HEK293T (cell line): ENCODE results near the gene TMEM131L.

Experiments
- BHLHE40 ChIP-seq: fragments of 450-650 bp; IDR thresholded peaks from 2 replicates; pipeline ENCODE4 v1.6.1; 2016; ENCODE audit warnings: mild to moderate bottlenecking, moderate library complexity, borderline replicate concordance
- CTBP1 ChIP-seq: fragments of 450-650 bp; IDR thresholded peaks from 2 replicates; pipeline ENCODE4 v1.6.1; 2016; ENCODE audit warnings: borderline replicate concordance
- ELF4 ChIP-seq: fragments of 450-650 bp; IDR thresholded peaks from 2 replicates; pipeline ENCODE4 v1.6.1; 2017; ENCODE audit warnings: antibody characterized with exemption
- FOXA1 ChIP-seq: fragments of 450-650 bp; IDR thresholded peaks from 2 replicates; pipeline ENCODE4 v1.6.1; 2016; ENCODE audit warnings: mild to moderate bottlenecking
- FOXK2 ChIP-seq: fragments of 450-650 bp; IDR thresholded peaks from 2 replicates; pipeline ENCODE4 v1.6.1; 2016; ENCODE audit warnings: mild to moderate bottlenecking
- NFRKB ChIP-seq: fragments of 450-650 bp; IDR thresholded peaks from 2 replicates; pipeline ENCODE4 v1.6.1; 2016; ENCODE audit warnings: mild to moderate bottlenecking, moderate library complexity
- SP1 ChIP-seq: fragments of 450-650 bp; IDR thresholded peaks from 2 replicates; pipeline ENCODE4 v1.6.1; 2017
- SUZ12 ChIP-seq: fragments of 450-650 bp; IDR thresholded peaks from 2 replicates; pipeline ENCODE4 v1.6.1; 2016; ENCODE audit warnings: mild to moderate bottlenecking

- TF ChIP-seq CTBP1 (no peak), SUZ12 (no peak), FOXA1 (no peak), FOXK2 (no peak), SP1 (no peak), ELF4 (no peak), BHLHE40 (no peak), NFRKB (no peak)
These were observed 81.4 kb downstream of the TMEM131L start for GRCh38 chr4:153547520-153547919.
